NCI-H2171 (cell line): ENCODE measurements around the gene CGNL1.

Experiments used
- DNase-seq: peaks from one replicate; lab custom pipeline; 2025; lab: John Stamatoyannopoulos, UW

The CGNL1 gene

DNA sequence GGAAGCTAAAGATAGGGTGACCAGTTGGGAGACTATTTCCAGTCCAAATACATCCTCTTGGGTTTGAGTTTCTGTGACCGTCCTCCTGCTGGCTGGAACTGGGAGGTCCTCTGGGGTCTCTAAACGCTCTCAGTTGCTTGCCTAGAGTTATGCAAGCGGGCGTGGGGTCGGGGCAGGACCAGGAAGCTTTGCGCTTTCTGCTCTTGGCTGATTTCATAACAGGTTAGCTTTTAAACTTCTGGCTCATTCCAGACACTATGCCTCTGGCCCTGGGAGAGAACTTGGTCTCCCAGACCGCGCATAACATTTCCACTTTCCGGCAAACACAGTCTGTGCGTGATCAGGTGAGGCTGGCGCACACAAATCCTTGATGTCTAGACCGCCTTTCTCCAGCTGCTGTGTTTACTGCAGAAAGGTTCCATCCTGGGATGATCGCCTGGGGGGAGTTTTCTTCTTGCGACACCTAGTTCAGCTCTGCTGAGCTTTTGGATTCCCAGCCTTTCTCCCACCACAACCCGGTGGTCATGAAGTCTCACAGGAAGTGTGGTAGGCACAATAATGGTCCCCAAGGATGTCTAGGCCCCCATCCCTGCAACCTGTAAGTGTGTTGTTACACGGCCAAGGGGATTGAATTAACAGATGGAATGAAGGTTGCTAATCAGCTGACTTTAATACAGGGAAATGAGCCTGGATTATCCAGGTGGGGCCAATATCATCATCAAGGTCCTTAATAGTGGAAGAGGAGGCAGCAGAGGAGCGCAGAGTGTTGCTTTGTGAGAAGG lies 23.6 kb upstream of the CGNL1 start:
- DNase-seq = no peak

DNA sequence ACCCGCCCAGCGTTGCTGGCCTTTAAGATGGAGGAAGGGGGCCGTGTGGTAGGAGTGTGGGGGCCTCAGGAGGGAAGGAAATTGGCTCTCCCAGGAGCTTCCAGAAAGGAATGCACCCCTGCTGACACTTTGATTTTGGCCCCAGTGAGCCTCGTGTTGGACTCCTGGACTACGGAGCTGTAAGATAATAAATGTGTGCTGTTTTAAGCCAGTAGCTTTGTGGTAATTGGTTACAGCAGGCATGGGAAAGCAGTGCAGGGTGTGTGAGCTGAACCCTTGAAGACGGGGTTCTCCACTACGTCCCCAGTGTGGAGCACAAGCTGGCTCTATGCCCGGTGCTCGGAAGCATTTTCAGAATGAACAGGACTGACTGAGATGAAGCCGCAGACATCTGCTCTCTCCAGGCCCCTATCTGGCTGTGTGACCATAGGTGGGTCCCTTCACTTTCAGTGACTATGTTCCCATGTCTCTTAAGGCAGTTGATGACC lies 22.9 kb upstream of the CGNL1 start:
- DNase-seq = no peak

- DNase-seq = no peak
Observed at GRCh38 chr15:57354436-57355123, 21.7 kb upstream of the CGNL1 start.

DNA sequence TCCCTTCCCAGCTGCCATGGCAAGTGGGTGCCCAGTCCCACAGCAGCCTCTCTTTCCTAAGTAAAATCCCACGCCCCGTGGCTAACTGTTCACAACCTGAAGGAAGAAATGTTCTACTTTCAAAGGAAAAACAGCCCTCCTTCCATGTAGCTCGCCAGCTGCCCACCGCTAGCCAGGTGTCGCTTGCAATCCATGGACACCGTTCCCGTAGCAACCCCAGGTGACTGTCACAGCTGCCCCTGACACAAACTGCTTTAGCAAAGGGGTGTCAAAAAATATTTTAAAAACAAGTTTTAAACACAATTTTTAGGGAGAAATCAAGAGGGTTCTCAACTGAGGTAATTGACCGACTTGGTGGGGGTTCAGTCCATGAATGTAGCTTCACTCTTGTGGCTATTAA lies 21.0 kb upstream of the CGNL1 start:
- DNase-seq = no peak

DNA sequence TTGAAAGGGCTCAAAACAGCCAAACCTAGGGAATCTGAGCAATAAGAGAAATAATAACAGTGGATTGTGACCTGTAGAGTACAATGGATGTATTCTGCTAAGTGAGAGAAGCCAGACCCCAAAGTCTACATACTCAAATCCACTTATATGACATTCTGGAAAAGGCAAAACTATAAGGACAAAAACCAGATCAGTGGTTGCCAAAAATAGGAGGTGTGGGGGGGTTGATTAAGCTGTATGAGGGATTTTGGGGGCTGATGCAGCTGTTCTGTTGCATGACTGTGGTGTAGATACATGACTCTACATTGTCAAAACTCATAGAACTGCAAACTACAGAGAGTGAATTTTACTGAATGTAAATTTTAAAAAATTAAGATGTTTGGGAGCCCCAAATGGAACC lies 20.1 kb upstream of the CGNL1 start:
- no peak for DNase-seq

DNA sequence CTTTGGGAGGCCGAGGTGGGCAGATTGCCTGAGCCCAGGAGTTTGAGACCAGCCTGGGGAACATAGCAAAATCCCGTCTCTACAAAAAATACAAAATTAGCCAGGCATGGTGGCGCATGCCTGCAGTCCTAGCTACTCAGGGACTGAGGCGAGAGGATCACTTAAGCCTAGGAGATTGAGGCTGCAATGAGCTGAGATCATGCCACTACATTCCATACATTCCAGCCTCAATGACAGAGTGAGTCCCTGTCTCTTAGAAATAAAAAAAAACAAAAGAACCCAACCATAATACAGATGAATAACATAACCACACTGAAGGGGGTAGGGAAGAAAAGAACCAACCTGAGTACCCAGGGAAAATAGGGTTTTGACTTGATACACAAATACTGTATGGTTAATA lies 19.7 kb upstream of the CGNL1 start:
- DNase-seq = no peak

- no peak for DNase-seq
Observed at GRCh38 chr15:57357799-57358198, 18.5 kb upstream of the CGNL1 start.

DNA sequence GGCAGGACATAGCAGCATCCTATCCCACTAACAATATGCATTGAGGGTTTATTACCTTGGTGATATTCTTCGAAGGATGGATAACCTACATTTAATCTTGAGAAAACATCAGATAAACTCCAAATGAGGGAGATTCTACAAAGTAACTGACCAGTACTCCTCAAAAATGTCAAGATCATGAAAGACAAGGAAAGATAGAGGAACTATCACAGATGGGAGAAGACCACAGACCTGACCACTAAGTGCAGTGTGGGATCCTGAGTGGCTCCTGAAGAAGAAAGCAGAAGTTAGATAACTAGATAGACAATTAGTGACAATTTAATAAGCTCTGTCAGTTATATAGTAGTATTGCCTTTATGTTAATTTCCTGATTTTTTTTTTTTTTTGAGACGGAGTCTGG lies 17.7 kb upstream of the CGNL1 start:
- DNase-seq = no peak

- DNase-seq = no peak
Observed at GRCh38 chr15:57363661-57364060, 12.6 kb upstream of the CGNL1 start.

DNA sequence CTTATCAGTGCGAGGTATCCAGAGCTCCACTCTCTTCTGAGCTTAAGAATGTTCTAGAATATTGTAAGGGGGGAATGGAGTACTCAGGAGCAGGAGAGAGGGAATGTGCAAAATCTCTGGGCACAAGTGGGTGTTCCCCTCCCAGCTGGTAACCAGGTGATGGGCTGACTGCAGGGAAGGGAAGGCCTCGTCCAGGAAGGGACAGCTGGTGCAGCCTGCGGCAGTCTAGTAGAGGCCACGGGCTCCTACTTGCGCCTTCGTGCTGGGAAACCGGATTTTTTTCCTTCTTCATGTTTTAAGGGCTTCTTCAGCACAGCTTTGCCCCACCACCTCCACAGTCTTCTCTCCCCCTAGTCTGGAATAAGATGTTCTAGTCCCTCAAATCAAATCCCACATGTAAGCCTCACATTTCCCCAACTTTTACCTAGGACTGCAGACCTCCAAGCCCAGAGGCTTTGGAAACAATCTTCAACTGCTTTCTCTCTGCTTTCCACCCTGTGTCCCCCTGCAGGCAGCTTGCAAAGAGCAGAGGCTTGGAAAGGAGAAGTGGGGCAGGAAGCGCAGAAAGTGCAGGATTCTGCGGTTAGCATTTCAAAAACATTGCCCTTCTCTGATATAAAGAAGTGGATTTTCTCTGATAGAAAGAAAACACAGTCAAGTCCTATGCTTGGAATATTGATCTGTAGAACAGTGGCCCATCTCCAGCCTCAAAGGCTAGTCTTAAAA lies 11.9 kb upstream of the CGNL1 start:
- DNase-seq = no peak

GRCh38 chr15:57367556-57367955 lies 8.7 kb upstream of the CGNL1 start:
- no peak for DNase-seq

- DNase-seq = no peak
Observed at GRCh38 chr15:57370929-57371328, 5.4 kb upstream of the CGNL1 start.

GRCh38 chr15:57373251-57373881 lies 2.9 kb upstream of the CGNL1 start:
- no peak for DNase-seq

DNA sequence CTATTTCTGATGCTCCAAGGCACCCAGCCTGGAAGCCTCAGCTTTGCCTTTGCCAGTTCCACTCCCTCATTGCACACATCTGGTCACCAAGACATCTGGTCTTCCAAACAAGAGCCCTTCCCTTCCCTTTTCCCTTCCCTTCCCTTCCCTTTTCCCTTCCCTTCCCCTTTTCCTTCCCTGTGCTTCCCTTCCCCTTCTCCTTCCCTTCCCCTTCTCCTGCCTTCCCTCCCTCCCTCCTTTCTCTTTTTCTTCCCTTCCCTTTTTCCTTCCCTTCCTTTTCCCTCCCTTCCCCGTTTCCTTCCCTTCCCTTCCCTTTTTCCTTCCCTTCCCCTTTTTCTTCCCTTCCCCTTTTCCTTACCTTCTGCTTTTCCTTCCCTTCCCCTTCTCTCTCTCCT lies 2.4 kb upstream of the CGNL1 start:
- no peak for DNase-seq

- peak; percentile 46 for DNase-seq
Observed at GRCh38 chr15:57376696-57377477, 582 bp downstream of the CGNL1 start.

GRCh38 chr15:57377478-57377847 lies 1.2 kb downstream of the CGNL1 start:
- DNase-seq = no peak

DNA sequence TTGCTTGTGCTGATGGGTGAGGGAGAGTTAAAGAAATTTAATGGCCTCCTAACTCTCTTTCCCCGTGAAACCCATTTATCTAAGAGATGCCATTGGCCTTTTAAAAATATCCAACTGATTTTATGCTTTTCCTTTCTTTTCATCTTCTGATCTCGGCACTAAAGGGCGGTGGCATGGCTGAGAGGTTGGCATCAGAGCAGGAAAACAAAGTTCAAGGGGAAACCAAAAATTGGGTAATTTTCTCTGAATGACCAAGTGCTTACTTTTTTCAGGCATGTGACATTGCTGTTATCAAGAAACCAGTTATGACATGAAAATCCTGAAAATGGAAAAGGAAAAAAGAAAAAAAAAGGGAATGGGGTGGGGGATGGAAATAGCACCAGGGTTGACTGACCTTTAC lies 3.2 kb downstream of the CGNL1 start:
- no peak for DNase-seq

DNA sequence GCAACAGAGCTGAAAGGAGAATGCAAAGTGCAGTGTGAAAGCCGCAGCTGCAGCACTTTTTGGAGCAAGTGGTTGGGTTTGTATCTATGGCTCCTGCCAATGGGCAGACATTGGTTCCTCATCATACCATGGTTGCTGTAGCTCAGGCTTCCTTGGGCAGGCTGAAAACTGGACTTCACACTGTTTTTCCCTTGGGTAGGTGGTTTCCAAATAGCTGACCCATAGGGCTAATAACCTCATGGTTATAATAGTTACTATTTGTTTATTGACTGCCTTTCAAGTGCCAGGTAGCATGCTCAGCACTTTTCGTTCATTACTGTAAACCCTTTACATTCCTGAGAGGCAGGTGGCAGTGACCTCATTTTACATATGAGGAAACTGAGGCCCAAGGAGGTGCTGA lies 4.5 kb downstream of the CGNL1 start:
- no peak for DNase-seq

DNA sequence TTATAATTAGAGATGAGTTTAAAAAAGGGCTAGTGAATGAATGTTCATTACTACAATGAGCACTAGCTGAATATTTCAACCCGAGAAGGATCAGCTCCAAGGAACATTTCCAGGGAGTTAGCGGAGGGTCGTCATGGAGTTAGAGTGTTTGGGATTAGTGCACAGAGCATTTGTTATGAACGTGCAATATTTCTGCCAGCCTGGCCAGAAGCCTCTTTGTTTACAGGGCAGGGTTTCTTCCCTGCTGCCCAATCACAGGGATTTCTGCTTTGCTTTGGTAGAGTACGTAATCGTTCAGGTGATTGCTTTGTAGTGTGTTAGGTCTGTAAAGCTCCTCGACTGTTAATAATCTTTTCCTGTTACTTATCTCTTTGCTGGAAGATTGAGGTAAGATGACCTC lies 5.9 kb downstream of the CGNL1 start:
- DNase-seq = no peak

DNA sequence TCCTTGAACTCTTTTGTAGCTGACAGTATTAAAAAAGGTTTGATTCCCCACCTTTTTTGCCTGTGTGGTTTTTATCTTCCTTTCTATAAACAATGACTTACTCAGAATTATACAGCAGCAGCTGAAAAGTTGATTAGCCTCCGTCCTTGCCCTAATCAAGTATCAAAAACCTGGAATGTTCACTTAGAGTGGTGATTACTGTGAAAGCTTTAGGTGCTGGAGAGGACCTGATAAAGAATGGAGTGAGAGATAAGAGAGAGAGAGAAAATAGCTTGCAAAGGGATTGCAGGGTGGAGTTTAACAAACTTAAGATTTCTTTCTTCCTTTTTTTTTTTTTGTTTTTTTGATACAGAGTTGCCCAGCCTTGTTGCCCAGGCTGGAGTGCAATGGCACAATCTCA lies 6.7 kb downstream of the CGNL1 start:
- DNase-seq = no peak

DNA sequence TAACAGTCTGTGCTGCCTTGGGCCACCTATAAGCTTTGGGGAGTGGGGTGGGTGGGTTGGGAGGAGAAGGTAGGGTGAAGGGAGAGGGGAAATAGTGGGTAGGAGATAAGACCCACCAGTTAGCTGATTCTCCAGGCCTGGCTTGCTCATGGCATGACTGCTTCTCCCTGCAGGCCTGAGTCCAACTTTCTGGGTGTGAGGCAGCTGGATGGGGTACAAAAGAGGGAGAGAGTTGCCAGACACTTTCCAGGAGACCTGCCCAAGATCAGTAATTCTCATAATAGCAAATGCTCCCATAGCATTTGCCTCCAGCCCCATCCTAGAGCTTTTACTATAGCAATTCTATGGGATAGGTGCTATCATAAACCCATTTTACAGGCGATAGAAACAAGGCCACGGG lies 7.7 kb downstream of the CGNL1 start:
- DNase-seq = no peak

DNA sequence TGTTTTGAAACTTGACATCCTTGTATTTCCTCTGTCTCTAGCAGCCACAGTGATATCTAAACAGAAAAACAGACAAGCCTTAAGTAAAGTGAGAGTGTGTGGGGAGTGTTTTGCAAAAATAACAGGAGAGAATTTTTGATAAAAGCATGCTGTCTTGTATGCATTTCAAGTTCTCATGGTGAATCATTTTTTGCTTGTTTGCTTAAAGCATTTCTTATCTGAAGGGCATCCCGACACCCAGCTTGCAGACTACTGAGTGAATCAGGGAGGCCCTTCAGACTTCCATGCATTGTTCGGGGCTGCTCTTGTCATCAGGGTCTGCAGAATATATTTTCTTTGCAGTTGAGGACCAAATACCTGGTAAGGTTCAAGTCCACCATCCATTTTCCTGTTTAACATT lies 8.5 kb downstream of the CGNL1 start:
- DNase-seq = no peak
